HG03571 (cell line): ENCODE results near the gene RBMS2.

Source experiments
- ATAC-seq: cut with Tn5 transposase; IDR thresholded peaks from one replicate; pipeline ENCODE4 v1.9.1; 2021; ENCODE audit not compliant: unreplicated experiment

RBMS2 gene

DNA sequence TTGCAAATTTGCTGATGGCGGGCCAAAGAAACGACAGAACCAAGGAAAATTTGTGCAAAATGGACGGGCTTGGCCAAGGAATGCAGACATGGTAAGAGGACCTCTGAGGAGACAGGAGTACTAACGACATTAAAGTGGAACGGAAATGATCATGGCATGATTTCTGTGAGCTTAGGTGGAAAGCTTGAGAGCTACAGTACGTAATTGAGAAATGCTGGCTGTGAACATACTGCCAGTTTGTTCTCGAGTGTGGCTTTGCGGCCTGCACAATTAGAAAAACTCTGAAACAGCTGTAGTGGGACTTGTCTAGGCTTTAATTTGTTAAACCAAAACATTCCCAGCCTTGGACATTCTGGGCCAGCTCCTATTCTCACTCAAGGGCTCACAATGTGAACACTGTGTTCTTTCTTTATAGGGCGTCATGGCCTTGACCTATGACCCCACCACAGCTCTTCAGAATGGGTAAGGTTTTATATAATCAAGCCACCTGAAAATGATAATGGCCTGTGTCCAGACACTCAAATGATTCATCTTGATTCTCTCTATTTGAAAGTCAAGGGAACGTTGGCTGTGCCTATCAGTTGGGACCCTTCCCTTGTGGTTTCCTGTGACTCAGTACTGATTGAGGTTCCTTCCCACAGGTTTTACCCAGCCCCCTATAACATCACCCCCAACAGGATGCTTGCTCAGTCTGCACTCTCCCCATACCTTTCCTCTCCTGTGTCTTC is 60.0 kb downstream of the RBMS2 start:
- ATAC-seq = no peak

- ATAC-seq = no peak
Measured at GRCh38 chr12:56585098-56585497, 63.5 kb downstream of the RBMS2 start.

DNA sequence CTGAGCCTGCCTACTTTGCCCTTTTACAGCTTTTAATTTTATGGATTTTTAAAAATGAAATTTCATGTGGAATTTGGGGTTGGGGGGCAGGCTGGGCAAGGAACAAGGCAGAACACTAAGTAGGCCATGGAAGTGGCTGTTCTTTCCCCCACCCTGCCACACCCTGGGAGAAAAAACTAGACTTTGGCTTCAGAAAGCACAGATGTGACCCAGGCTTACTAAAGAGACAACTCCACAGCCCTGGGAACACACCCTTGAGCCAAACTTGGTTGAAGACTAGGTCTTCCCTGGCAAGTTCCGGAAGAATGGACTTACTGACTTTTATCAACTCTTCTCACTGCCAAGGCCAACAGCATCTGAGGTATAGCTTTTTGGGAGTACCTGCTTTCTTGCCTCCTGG is 68.2 kb downstream of the RBMS2 start:
- ATAC-seq = no peak

- no peak for ATAC-seq
Measured at GRCh38 chr12:56590237-56590830, 68.7 kb downstream of the RBMS2 start.

DNA sequence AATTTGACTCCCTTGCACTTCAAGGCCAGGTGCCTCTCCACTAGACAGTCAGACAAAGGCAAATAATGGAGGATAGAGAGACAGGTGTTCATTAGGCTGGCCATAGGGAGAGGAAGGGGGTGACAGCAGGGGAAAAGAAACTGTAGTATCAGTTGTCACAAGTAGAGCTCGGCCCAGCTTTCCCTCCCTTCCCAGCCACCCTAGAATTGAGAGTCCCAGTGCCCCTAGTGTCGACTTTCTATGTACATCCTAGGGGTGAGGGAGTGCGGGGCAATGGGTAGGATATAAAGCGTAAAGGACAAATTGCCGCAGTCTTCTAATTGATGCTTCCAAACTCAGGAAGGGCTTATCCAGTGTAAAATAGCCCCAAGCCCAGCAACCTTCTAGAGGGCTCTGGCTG is 69.5 kb downstream of the RBMS2 start:
- ATAC-seq = no peak

- ATAC-seq = no peak
Measured at GRCh38 chr12:56591961-56592360, 70.3 kb downstream of the RBMS2 start.

- ATAC-seq = peak; percentile 51
Measured at GRCh38 chr12:56593909-56594621, 72.4 kb downstream of the RBMS2 start.

DNA sequence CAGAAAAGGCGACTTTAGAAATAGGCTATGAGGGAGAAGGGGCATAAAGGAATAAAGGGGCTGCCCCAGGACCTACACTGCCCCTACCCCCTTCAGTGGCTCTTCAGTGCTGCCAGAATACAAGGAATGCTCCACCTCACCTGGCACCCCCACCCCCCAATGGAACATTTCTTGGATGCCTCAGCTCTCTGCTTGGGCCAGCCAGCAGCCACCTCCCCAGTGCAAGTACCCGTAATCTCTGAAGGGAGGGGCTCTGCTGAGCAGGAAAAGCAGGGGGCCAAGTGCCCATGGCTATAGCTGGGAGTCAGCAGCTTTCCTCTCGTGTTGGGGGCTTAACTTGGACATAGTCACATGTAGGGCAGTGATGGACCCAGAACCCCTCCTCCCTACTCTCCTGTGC is 75.2 kb downstream of the RBMS2 start:
- ATAC-seq = no peak

GRCh38 chr12:56599041-56599440 is 77.4 kb downstream of the RBMS2 start:
- no peak for ATAC-seq

- ATAC-seq = no peak
Measured at GRCh38 chr12:56599797-56600196, 78.2 kb downstream of the RBMS2 start.

DNA sequence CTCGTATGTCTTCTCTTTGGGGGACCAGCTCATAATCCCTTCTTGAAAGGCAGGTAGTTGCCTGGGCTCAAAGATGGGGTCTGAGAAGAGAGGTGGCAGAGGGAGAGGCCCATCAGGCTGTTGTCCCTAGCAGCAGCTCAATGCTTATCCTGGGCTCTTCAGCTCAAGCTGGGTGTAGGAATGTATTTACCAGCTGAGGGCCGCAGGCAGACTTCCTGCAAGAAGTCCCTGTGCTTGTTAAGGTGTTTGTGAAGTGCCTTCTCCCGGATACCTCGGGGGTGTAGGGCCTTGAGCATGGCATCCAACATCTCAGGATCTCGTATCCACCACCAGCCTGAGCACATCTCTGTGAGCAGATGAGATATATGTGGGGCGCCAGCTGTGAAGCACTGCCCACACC is 79.1 kb downstream of the RBMS2 start:
- ATAC-seq = no peak

GRCh38 chr12:56601503-56601902 is 79.9 kb downstream of the RBMS2 start:
- ATAC-seq = no peak

DNA sequence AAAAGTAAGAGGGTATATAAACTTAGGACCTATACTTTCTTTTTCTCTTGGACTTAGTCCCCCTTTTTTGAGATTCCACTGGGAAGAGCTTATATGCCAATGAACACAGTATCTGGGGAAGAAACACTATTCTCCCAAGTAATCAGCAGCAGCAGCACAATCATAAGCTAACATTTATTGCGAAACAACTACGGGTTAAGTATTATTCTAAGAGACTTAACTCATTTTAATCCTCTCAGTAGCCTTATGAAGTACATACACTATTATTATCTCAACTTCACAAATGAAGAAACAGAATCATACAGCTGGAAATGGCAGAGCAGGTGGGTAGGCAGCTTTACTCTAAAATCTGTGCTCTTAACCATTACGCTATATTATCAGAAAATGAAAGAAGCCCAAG is 80.6 kb downstream of the RBMS2 start:
- ATAC-seq = no peak

DNA sequence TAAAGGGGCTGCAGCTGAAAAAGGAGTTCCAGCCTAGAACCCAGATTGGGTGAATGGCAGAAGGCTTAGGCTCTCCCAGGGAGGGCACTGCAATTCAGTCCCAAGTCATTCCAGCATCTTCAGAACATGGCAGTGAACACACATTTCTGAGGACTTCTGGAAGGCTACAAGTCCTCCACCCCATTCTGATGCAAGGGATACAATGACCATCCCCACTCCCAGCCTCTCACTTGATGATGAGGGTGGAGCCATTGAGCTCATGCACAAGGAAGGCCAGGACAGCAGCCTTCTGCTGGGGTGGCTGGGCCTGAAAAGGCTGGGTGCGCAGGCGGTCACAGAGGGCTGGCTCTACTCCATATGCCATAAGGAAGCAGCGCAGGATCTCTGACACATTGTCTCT is 82.7 kb downstream of the RBMS2 start:
- no peak for ATAC-seq

- no peak for ATAC-seq
Measured at GRCh38 chr12:56614627-56615026, 93.0 kb downstream of the RBMS2 start.

GRCh38 chr12:56616244-56616643 is 94.6 kb downstream of the RBMS2 start:
- no peak for ATAC-seq

DNA sequence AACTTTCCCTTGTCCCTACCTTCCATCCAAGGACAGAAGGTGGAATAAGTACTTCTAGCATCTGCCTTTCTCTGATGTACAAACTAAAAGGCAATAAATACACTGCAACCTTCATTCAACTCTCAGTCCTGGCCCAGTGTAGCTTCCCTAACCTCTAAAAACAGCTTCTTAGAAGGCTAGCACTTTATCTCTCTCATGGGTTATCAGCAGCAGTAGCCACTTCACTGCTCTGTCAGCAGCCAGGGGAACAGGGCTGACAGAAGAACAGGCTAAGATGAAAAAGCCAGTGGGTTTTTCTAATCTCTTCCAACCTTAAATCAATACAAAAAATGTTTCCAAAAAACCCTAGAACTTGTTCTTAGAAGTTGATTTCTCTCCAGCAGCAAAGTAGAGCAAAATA is 95.3 kb downstream of the RBMS2 start:
- no peak for ATAC-seq

GRCh38 chr12:56622535-56622934 is 100.9 kb downstream of the RBMS2 start:
- no peak for ATAC-seq

GRCh38 chr12:56626701-56627100 is 105.1 kb downstream of the RBMS2 start:
- no peak for ATAC-seq

DNA sequence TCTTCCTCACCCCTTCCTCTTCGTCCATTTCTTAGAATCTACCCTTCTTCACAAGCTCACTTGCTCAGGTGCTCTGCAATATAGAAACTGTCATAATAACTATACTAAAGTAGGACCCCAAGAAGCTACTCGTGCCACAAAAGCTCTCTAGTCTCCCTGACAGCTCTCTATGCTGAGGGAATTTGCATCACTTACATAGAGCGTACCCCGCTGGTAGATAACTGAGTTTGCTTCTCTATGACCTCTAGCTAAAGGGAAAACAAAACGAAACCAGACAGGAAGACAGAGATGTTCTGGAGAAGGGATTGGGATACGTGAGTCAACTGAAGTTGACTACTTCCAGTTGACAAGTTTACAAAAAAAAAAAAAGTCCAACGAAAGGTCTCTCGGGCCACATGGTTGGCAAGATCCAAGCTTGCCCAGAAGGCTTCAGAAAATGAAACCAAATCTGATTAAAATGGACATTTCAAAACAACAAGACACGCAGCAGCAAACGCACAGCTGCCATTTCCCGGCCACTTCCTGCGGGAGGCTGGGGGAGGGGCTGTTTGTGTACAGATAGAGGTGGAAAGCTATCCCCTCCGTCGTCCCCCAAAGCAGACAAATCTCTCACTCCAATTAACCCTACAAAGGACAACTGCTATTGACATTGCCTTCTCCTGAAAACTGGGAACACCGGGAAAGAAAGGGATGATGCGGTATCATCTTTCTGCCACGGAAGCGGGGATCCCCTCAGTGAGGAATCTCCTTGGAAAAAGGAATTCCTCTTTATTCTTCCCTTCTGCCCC is 107.2 kb downstream of the RBMS2 start:
- ATAC-seq = no peak

- no peak for ATAC-seq
Measured at GRCh38 chr12:56629459-56630179, 108.0 kb downstream of the RBMS2 start.
